Ishikawa (cell line): ENCODE results near the gene MLLT6.
A peak's percentile ranks its signal among the peaks of the same experiment; 100 is the strongest.

ENCODE experiments used
- CEBPB ChIP-seq: IDR thresholded peaks from 2 replicates; pipeline ENCODE4 v1.6.1; 2012
- CREB1 ChIP-seq: IDR thresholded peaks from 2 replicates; pipeline ENCODE4 v1.6.1; 2012; ENCODE audit warnings: low read depth
- EGR1 ChIP-seq: IDR thresholded peaks from 2 replicates; pipeline ENCODE4 v1.6.1; 2012
- EP300 ChIP-seq: IDR thresholded peaks from 2 replicates; pipeline ENCODE4 v1.6.1; 2012; ENCODE audit warnings: borderline replicate concordance
- FOXM1 ChIP-seq: IDR thresholded peaks from 2 replicates; pipeline ENCODE4 v1.6.1; 2012; ENCODE audit warnings: low read depth, borderline replicate concordance
- NFIC ChIP-seq: IDR thresholded peaks from 2 replicates; pipeline ENCODE4 v1.6.1; 2012
- RAD21 ChIP-seq: IDR thresholded peaks from 2 replicates; pipeline ENCODE4 v1.6.1; 2012; ENCODE audit warnings: low read depth
- REST ChIP-seq: IDR thresholded peaks from 2 replicates; pipeline ENCODE4 v1.6.1; 2012; ENCODE audit warnings: low read depth, mild to moderate bottlenecking
- TAF1 ChIP-seq: IDR thresholded peaks from 2 replicates; pipeline ENCODE4 v1.6.1; 2012; ENCODE audit warnings: low read depth, mild to moderate bottlenecking
- TCF12 ChIP-seq: IDR thresholded peaks from 2 replicates; pipeline ENCODE4 v1.6.1; 2012; ENCODE audit warnings: low read depth
- TEAD4 ChIP-seq: IDR thresholded peaks from 2 replicates; pipeline ENCODE4 v1.6.1; 2012
- YY1 ChIP-seq: IDR thresholded peaks from 2 replicates; pipeline ENCODE4 v1.6.1; 2012; ENCODE audit warnings: low read depth
- ZBTB7A ChIP-seq: IDR thresholded peaks from 2 replicates; pipeline ENCODE4 v1.6.1; 2012; ENCODE audit warnings: low read depth
- TF ChIP-seq, protein P1 (sequence below): IDR thresholded peaks from 2 replicates; pipeline ENCODE4 v1.6.1; 2012
- TF ChIP-seq, protein P2 (sequence below): IDR thresholded peaks from 2 replicates; pipeline ENCODE4 v1.6.1; 2012

MLLT6 gene

DNA sequence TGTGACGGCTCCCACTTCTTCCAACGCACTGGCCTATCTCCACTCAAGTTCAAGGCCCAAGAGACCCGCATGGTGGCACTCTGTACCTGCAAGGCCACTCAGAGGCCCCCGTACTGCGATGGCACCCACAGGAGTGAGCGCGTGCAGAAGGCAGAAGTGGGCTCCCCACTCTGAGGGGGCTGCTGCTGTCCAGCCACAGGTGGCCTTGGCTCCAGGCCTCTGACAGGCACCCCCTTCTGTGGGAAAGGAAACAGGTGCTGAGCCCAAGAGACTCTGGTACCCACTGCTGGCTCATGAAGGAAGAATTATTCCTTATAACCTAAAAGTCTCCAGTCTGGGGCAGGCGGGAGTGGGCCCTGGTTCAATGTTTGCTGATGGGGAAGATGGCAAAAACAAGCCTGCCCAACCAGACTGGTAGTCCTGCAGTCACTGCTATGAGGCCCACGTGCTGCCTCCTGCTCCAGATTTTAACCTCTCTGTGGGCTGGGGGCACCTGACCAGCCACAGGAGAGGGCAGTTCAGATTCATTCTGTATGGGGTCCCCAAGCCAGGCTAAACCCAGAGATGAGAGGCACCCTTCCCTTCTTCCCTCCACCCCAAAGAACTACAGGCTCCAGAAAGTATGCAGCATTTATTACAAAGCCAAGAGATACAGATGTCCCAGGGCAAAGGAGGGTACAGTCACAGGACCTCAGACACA is 28.4 kb downstream of the MLLT6 start:
- TF ChIP-seq REST (no peak), TEAD4 (no peak), TCF12 (no peak), EGR1 (no peak), FOXM1 (no peak), EP300 (no peak), CREB1 (no peak), TAF1 (no peak), CEBPB (no peak), RAD21 (no peak), YY1 (no peak), NFIC (no peak), ZBTB7A (no peak)
- TF ChIP-seq, protein P1, sequence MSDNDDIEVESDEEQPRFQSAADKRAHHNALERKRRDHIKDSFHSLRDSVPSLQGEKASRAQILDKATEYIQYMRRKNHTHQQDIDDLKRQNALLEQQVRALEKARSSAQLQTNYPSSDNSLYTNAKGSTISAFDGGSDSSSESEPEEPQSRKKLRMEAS, result no peak
- TF ChIP-seq, protein P2, sequence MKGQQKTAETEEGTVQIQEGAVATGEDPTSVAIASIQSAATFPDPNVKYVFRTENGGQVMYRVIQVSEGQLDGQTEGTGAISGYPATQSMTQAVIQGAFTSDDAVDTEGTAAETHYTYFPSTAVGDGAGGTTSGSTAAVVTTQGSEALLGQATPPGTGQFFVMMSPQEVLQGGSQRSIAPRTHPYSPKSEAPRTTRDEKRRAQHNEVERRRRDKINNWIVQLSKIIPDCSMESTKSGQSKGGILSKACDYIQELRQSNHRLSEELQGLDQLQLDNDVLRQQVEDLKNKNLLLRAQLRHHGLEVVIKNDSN, result no peak

- TF ChIP-seq EP300 (no peak), CEBPB (no peak), TCF12 (no peak), CREB1 (no peak), NFIC (no peak)
- TF ChIP-seq, protein P2, result no peak
Measured at GRCh38 chr17:38733982-38734973, 29.2 kb downstream of the MLLT6 start.

- TF ChIP-seq NFIC, result no peak
- TF ChIP-seq CREB1, result no peak
- TF ChIP-seq YY1, result no peak
- TF ChIP-seq TEAD4, result no peak
- TF ChIP-seq, protein P1, result no peak
- TF ChIP-seq, protein P2, result no peak
- TF ChIP-seq FOXM1, result no peak
- TF ChIP-seq RAD21, result peak; percentile 82
- TF ChIP-seq ZBTB7A, result peak; percentile 93
- no peak for TF ChIP-seq TAF1
- no peak for TF ChIP-seq TCF12
Measured at GRCh38 chr17:38735161-38735997, 30.3 kb downstream of the MLLT6 start.

GRCh38 chr17:38738007-38738662 is 33.1 kb downstream of the MLLT6 start:
- TF ChIP-seq CEBPB (no peak), YY1 (no peak), EP300 (no peak), TAF1 (no peak), FOXM1 (no peak), TCF12 (no peak), RAD21 (no peak), EGR1 (no peak), REST (no peak), ZBTB7A (no peak)
- TF ChIP-seq, protein P2, result no peak
